SJSA1 (cell line): ENCODE results near the gene CGB2. TPM values are rescaled to one million over a fixed set of nuclear protein-coding genes. Genes with fewer than 3 reads are reported as not detected.

ENCODE experiments used
- DNase-seq, 2 experiments: peaks; one replicate each; pipeline ENCODE4 v3.0.0-alpha.2; 2015 to 2020; ENCODE audit warnings: low spot score in 2 of 2, low read depth in 1 of 2
- H3K27ac ChIP-seq: fragments of 250-450 bp; sonication (Bioruptor Pico); 2 replicates; pipeline ENCODE4 v1.5.1; 2020; ENCODE audit warnings: mild to moderate bottlenecking, moderate library complexity
- H3K27me3 ChIP-seq: fragments of 250-450 bp; sonication (Bioruptor Pico); replicated peaks from 2 replicates; pipeline ENCODE4 v1.5.1; 2020; ENCODE audit warnings: mild to moderate bottlenecking, moderate library complexity
- H3K36me3 ChIP-seq: fragments of 250-450 bp; sonication (Bioruptor Pico); 2 replicates; pipeline ENCODE4 v1.5.1; 2020; ENCODE audit warnings: mild to moderate bottlenecking
- H3K4me1 ChIP-seq: fragments of 250-450 bp; sonication (Bioruptor Pico); replicated peaks from 2 replicates; pipeline ENCODE4 v1.6.1; 2021; ENCODE audit warnings: mild to moderate bottlenecking
- H3K4me3 ChIP-seq: fragments of 250-450 bp; sonication (Bioruptor Pico); 2 replicates; pipeline ENCODE4 v1.5.1; 2020; ENCODE audit warnings: mild to moderate bottlenecking
- H3K9me3 ChIP-seq: fragments of 250-450 bp; sonication (Bioruptor Pico); replicated peaks from 2 replicates; pipeline ENCODE4 v1.5.1; 2020; ENCODE audit warnings: mild to moderate bottlenecking
- total RNA-seq: library from RNA; depleted of rRNA; stranded (reverse); fragments of >200 nt; shearing (Covaris generic); gene quantifications from 2 replicates; pipeline ENCODE4 v1.2.3, GENCODE V29; 2014

CGB2 gene
- total RNA-seq, 1 experiment from 2014 or later, result not detected

- Histone ChIP-seq H3K36me3 (peaks cover 26% of the 10 kb centered on the region), H3K4me3 (peak overlapping the region; percentile 51)
- DNase-seq, result peak in 1 of 2 experiments; percentile 11
Measured at GRCh38 chr19:48994035-48994386, 37.7 kb upstream of the CGB2 start.

GRCh38 chr19:48997972-48998371 is 33.7 kb upstream of the CGB2 start:
- H3K4me3 ChIP-seq, result no peak overlapping the region
- no peak overlapping the region for H3K27ac ChIP-seq
- no peaks in the 10 kb centered on the region for H3K27me3 ChIP-seq
- DNase-seq, result peak; percentile 60 to 84
- peaks cover 36% of the 10 kb centered on the region for H3K36me3 ChIP-seq
- H3K9me3 ChIP-seq, result no peaks in the 10 kb centered on the region
- H3K4me1 ChIP-seq, result peaks cover 8% of the 10 kb centered on the region

More at GRCh38 chr19:48994035-48994386, 37.7 kb upstream of the CGB2 start:
- Histone ChIP-seq H3K27me3 (no peaks in the 10 kb centered on the region), H3K9me3 (no peaks in the 10 kb centered on the region), H3K4me1 (peaks cover 15% of the 10 kb centered on the region), H3K27ac (peak overlapping the region; percentile 80)

- Histone ChIP-seq H3K4me1 (peaks cover 3% of the 10 kb centered on the region), H3K36me3 (peaks cover 47% of the 10 kb centered on the region), H3K27me3 (no peaks in the 10 kb centered on the region), H3K9me3 (no peaks in the 10 kb centered on the region), H3K27ac (no peak overlapping the region), H3K4me3 (no peak overlapping the region)
- DNase-seq, result peak; percentile 19 to 67
Measured at GRCh38 chr19:48999481-49000325, 32.0 kb upstream of the CGB2 start.

- Histone ChIP-seq H3K4me3 (no peak overlapping the region), H3K27me3 (no peaks in the 10 kb centered on the region), H3K36me3 (peaks cover 80% of the 10 kb centered on the region), H3K9me3 (no peaks in the 10 kb centered on the region), H3K27ac (no peak overlapping the region), H3K4me1 (no peaks in the 10 kb centered on the region)
- DNase-seq, result no peak
Measured at GRCh38 chr19:49004133-49004532, 27.6 kb upstream of the CGB2 start.

GRCh38 chr19:49004964-49005614 is 26.6 kb upstream of the CGB2 start:
- peaks cover 80% of the 10 kb centered on the region for H3K36me3 ChIP-seq
- H3K4me1 ChIP-seq, result no peaks in the 10 kb centered on the region
- H3K4me3 ChIP-seq, result no peak overlapping the region
- no peak for DNase-seq
- no peaks in the 10 kb centered on the region for H3K9me3 ChIP-seq
- no peaks in the 10 kb centered on the region for H3K27me3 ChIP-seq
- no peak overlapping the region for H3K27ac ChIP-seq

GRCh38 chr19:49006905-49007304 is 24.8 kb upstream of the CGB2 start:
- peaks cover 87% of the 10 kb centered on the region for H3K36me3 ChIP-seq
- no peaks in the 10 kb centered on the region for H3K27me3 ChIP-seq
- H3K4me1 ChIP-seq, result no peaks in the 10 kb centered on the region
- no peak for DNase-seq
- H3K9me3 ChIP-seq, result no peaks in the 10 kb centered on the region
- H3K4me3 ChIP-seq, result no peak overlapping the region
- no peak overlapping the region for H3K27ac ChIP-seq

GRCh38 chr19:49009828-49010227 is 21.9 kb upstream of the CGB2 start:
- peaks cover 87% of the 10 kb centered on the region for H3K36me3 ChIP-seq
- DNase-seq, result no peak
- no peak overlapping the region for H3K27ac ChIP-seq
- no peaks in the 10 kb centered on the region for H3K27me3 ChIP-seq
- H3K9me3 ChIP-seq, result no peaks in the 10 kb centered on the region
- no peak overlapping the region for H3K4me3 ChIP-seq
- H3K4me1 ChIP-seq, result no peaks in the 10 kb centered on the region

GRCh38 chr19:49010453-49010852 is 21.2 kb upstream of the CGB2 start:
- DNase-seq, result no peak
- Histone ChIP-seq H3K27ac (no peak overlapping the region), H3K9me3 (no peaks in the 10 kb centered on the region), H3K27me3 (no peaks in the 10 kb centered on the region), H3K4me1 (no peaks in the 10 kb centered on the region), H3K4me3 (no peak overlapping the region), H3K36me3 (peaks cover 87% of the 10 kb centered on the region)

- H3K4me3 ChIP-seq, result no peak overlapping the region
- peaks cover 87% of the 10 kb centered on the region for H3K36me3 ChIP-seq
- H3K4me1 ChIP-seq, result no peaks in the 10 kb centered on the region
- no peak overlapping the region for H3K27ac ChIP-seq
- no peak for DNase-seq
- no peaks in the 10 kb centered on the region for H3K9me3 ChIP-seq
- no peaks in the 10 kb centered on the region for H3K27me3 ChIP-seq
Measured at GRCh38 chr19:49011194-49011593, 20.5 kb upstream of the CGB2 start.

- Histone ChIP-seq H3K9me3 (no peaks in the 10 kb centered on the region), H3K27me3 (no peaks in the 10 kb centered on the region), H3K4me1 (peaks cover 16% of the 10 kb centered on the region), H3K27ac (no peak overlapping the region), H3K4me3 (no peak overlapping the region), H3K36me3 (peaks cover 64% of the 10 kb centered on the region)
- DNase-seq, result no peak
Measured at GRCh38 chr19:49014123-49014869, 17.4 kb upstream of the CGB2 start.

- Histone ChIP-seq H3K4me3 (no peak overlapping the region), H3K27me3 (no peaks in the 10 kb centered on the region), H3K9me3 (0 out of 2 replicates have a peak, but pooled peaks cover 3% of the 10 kb centered on the region), H3K36me3 (peaks cover 58% of the 10 kb centered on the region), H3K27ac (no peak overlapping the region), H3K4me1 (peaks cover 20% of the 10 kb centered on the region)
- DNase-seq, result no peak
Measured at GRCh38 chr19:49014870-49015255, 16.8 kb upstream of the CGB2 start.

GRCh38 chr19:49016067-49016839 is 15.4 kb upstream of the CGB2 start:
- Histone ChIP-seq H3K27me3 (no peaks in the 10 kb centered on the region), H3K4me1 (peaks cover 20% of the 10 kb centered on the region), H3K9me3 (0 out of 2 replicates have a peak, but pooled peaks cover 3% of the 10 kb centered on the region), H3K27ac (no peak overlapping the region), H3K36me3 (peaks cover 45% of the 10 kb centered on the region), H3K4me3 (no peak overlapping the region)
- DNase-seq, result no peak

GRCh38 chr19:49017041-49017665 is 14.5 kb upstream of the CGB2 start, which contains the start of gene LHB:
TSS of gene LHB (minus strand) at chr19:49017091. CDS start at chr19:49017081, 10 bp downstream.
- Histone ChIP-seq H3K4me3 (peak within 1 kb of the TSS; percentile 43), H3K27ac (no peak within 1 kb of the TSS)
- no peak for DNase-seq

More at GRCh38 chr19:49017041-49017665, 14.5 kb upstream of the CGB2 start, which contains the start of gene LHB:
- Histone ChIP-seq H3K4me1 (peaks cover 20% of the 10 kb centered on the region), H3K36me3 (peaks cover 36% of the 10 kb centered on the region), H3K9me3 (0 out of 2 replicates have a peak, but pooled peaks cover 3% of the 10 kb centered on the region), H3K27me3 (no peaks in the 10 kb centered on the region)
